ENCODE measurements around the gene CEP41. TPM values are rescaled to one million over a fixed set of nuclear protein-coding genes. Genes with fewer than 3 reads are reported as not detected.

The CEP41 gene
- total and polyA plus RNA-seq, 2 donors (not counting 3 experiments of a cell fraction or from before 2014, with no cell fraction given): 19.5 to 26.8 TPM

DNA sequence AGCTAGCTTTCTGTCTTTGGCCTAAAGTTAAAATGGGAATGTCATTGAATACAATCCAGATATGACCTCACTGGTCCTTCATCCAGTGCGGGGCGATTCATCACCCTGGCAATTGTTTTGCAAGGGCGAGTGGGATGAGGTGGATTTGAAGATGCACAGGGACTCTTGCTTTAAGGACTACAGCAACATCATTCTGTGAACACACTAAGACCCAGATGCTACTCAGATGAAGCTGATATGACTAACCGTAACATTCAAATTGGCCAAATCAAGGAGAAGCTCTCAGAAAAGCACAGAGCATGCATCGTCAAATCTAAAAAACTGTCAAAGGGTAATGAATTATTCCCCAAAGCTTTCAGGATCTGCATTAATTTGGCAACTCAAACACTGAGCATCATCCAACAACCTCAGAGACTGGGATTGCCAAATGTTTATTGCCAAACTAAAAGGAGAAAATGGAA, 47.7 kb downstream of the CEP41 start:
- TF ChIP-seq JUN (IDR thresholded peaks at IDR 0.05; ENCODE audit: borderline replicate concordance, insufficient read depth, insufficient read length, low read depth): no peak
- no peak for TF ChIP-seq CTCF (IDR thresholded peaks at IDR 0.05; ENCODE audit: extremely low read depth in 1 of 2, insufficient read depth in 1 of 2, low read depth in 1 of 2, low read length in 2 of 2)
- no peak for TF ChIP-seq GATA2 (IDR thresholded peaks at IDR 0.05; ENCODE audit: insufficient read depth, insufficient read length, low read depth, low read length)
- TF ChIP-seq POLR2AphosphoS5 (IDR thresholded peaks at IDR 0.05; ENCODE audit: insufficient read depth, low read depth, low read length): no peak
- TF ChIP-seq, protein P1, sequence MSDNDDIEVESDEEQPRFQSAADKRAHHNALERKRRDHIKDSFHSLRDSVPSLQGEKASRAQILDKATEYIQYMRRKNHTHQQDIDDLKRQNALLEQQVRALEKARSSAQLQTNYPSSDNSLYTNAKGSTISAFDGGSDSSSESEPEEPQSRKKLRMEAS (IDR thresholded peaks at IDR 0.05; ENCODE audit: insufficient read depth, insufficient read length): no peak
- no peak for TF ChIP-seq FOS (IDR thresholded peaks at IDR 0.05; ENCODE audit: borderline replicate concordance, insufficient read depth, low read length)
- TF ChIP-seq EZH2 (IDR thresholded peaks at IDR 0.05; ENCODE audit: borderline replicate concordance, low read depth, low read length, severe bottlenecking): no peak
- no peak for TF ChIP-seq POLR2A (IDR thresholded peaks at IDR 0.05; ENCODE audit: low read depth, low read length)
- no peak for TF ChIP-seq MYC (IDR thresholded peaks at IDR 0.05; ENCODE audit: low read depth, low read length)
- Histone ChIP-seq H3K4me2 (ENCODE audit: insufficient read depth, low read length) (no peak overlapping the region), H3K4me1 (ENCODE audit: control insufficient read depth, extremely low read depth, insufficient read depth, low read length) (no peaks in the 10 kb centered on the region), H3K36me3 (ENCODE audit: control insufficient read depth in 2 of 2, extremely low read depth in 1 of 2, insufficient read depth in 2 of 2, low read length in 2 of 2) (no peaks in the 10 kb centered on the region), H3K9ac (replicated peaks; ENCODE audit: extremely low read depth, insufficient read depth, low read length) (no peak overlapping the region), H3K4me3 (replicated peaks in 1 of 3; ENCODE audit: insufficient read depth in 1 of 3, low read depth in 1 of 3, low read length in 3 of 3) (no peak overlapping the region), H4K20me1 (replicated peaks; ENCODE audit: control insufficient read depth, extremely low read depth, insufficient read depth, low read length) (no peaks in the 10 kb centered on the region), H2AFZ (ENCODE audit: low read depth, low read length) (no peak overlapping the region), H3K79me2 (ENCODE audit: control insufficient read depth, insufficient read depth, low read length) (no peaks in the 10 kb centered on the region), H3K9me1 (replicated peaks; ENCODE audit: control insufficient read depth, extremely low read depth, insufficient read depth, low read length) (no peaks in the 10 kb centered on the region), H3K27me3 (ENCODE audit: control insufficient read depth in 2 of 2, insufficient read depth in 2 of 2, low read length in 2 of 2) (no peaks in the 10 kb centered on the region), H3K27ac (ENCODE audit: insufficient read depth, low read depth, low read length) (no peak overlapping the region), H3K9me3 (replicated peaks; ENCODE audit: control insufficient read depth, insufficient read depth, low read length) (no peaks in the 10 kb centered on the region)
- CTCF ChIA-PET: interaction anchor here (1.1 to 1.2 kb wide), 2 partner anchors 35 to 84 kb away, joined by 3 read pairs; no protein-coding TSS in a partner anchor
- DNase-seq (ENCODE audit: low read depth, low spot score) (no peak), FAIRE-seq (no peak)
- intact Hi-C loops (cut with micrococcal nuclease) (no loop called here), dilution Hi-C loops (cut with MboI; ENCODE audit: extremely low pct_ligation_motif_present, low sequenced_read_pairs) (no loop called here)
- no TSS peak for BruUV-seq (replicated peaks)
- POLR2A ChIA-PET: interaction anchor here (0.6 kb wide), 1 partner anchor 94 kb away, joined by 5 read pairs; no protein-coding TSS in a partner anchor

Measured in endothelial cell of umbilical vein (primary cell).